HG02938 (cell line): Measurements from ENCODE around the gene SLC45A1.

Source experiments
- ATAC-seq: cut with Tn5 transposase; IDR thresholded peaks from one replicate; pipeline ENCODE4 v1.9.1; 2021; ENCODE audit warnings: mild to moderate bottlenecking, moderate library complexity; ENCODE audit not compliant: unreplicated experiment

SLC45A1 gene

DNA sequence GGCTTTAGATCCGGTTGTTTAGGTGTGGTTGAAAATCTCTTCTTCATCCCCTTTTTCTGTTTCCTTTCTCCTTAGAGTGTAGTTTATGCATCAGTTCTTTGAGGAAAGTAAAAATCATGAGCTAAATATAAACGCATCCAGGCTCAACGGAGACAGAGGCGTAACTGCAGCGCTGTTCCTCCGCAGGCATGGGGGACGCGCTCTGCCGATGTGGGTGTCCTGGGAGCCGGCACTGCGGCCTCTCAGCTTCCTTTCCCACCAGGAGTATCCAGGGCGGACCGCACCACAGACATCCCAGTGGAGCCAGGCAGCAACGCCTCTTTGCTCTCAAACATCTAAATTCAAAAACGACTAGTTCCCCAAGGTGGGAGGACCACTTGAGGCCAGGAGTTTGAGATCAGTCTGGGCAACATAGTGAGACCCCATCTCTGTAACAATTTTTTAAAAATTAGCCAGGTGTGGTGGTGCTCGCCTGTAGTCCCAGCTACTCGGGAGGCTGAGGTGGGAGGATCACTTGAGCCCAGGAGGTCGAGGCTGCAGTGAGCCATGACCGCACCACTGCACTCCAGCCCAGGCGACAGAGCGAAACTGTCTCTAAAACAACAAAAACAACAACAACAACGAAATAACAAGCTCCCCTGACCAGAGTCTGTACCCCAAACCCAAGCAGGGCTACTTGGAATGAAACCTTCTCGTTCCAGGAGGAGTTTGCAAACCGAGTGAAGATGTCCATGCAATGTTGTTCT lies 16.4 kb downstream of the SLC45A1 start:
- ATAC-seq, result no peak

DNA sequence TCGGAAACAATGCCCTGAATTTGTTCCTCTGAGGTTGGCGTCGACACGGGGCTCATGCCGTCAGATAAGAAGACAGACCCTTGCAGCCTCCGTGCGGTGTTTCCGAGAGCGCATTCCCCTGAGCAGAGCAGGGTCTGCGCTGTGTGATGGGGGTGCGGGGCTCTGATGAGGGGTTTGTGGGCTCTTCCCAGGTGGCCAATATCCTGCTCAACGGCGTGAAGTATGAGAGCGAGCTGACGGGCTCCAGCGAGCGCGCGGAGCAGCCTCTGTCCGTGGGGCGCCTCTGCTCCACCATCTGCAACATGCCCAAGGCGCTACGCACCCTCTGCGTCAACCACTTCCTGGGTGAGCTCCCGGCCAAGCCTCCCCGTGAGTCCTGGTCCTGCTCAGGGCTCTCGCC lies 17.3 kb downstream of the SLC45A1 start:
- ATAC-seq, result no peak

DNA sequence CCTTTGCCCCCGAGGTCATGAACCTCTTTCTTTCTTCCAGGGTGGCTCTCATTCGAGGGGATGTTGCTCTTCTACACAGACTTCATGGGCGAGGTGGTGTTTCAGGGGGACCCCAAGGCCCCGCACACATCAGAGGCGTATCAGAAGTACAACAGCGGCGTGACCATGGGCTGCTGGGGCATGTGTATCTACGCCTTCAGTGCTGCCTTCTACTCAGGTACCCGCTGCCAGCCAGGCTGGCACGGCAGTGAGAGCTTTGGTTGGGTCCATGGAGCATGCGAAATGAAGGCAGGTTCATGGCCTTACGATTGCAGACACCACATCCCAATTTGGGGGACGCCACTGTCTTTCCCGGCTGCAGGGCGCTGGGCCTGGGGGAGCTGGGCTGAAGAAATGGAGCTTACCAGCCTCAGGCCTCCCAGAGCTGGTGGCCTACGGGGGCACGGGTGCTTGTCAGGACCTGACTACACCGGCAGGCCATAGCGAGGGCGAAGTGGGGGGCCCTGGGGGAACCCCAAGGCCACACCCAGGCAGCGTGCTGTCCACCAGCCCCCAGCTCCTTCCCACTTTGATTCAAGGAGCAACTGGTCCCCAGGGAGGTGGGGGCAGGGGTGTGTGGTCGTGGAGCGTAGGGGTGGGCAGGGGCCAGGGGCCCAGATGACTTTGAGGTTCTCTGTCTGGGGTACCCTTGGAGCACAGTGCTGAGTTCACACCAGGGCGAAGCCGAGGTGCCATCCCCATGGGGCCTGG lies 20.0 kb downstream of the SLC45A1 start:
- no peak for ATAC-seq

DNA sequence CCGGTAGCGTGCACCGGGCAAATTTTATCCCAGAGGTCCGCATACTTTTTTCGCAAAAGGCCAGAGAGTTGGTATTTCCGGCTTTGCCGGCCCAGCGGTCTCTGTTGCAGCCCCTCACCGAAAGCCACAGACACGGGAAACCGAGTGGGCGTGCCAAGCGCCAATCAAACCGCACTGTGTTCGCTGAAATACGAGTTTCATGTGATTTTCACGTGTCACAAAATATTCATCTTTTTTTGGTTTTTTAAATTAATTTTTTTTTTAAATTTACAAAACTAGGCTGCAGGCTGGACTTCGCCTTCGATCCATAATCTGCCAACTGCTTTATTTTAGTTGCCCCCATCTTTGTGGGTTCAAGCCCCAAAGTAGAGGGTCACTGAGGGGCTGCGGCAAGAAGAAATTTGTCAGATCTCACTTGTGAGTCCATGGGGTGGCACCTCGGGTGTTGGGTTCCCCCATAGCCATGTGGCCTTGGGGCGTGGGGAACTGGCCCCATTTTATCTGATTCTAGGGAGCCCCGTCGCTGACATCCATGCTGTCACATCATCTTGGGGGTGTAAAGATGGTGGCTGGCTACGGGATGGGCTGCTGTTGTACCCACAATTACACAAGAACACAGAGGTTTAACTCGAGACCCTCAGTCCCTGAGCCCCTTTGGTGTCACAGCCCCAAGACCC lies 20.8 kb downstream of the SLC45A1 start:
- ATAC-seq, result no peak

DNA sequence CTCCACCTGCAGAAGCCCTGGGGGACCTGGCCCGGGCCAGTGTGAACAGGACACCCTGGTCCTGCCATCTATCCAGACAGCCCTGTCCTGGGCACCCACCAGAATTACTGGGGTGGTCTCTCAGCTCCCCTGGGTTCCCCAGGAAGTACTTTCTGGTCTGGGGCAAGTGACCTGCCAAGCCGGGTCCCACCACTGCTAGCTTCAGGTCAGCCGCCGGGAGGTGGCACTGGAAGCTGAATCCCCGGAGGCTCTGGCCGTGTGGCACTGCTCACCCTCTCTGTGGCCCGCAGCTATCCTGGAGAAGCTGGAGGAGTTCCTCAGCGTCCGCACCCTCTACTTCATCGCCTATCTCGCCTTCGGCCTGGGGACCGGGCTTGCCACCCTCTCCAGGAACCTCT lies 21.3 kb downstream of the SLC45A1 start:
- no peak for ATAC-seq

DNA sequence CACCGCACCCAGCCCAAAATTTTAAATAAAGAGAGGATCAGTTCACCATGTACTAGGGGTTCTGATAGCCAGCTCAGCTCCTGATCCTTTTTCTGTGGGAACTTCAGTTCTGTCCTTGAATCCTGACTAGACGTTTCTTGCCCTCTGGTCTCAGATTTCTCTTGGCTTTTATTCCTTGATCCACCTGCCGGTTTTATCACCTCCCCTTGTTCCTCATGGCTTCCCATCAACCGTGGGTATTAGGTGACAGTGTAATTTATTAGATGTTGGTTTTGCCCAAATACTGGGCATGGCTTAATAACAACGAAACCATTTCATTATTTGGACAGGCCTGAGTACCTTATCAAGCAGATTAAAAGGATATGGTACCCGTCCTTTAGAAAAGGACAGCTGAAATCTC lies 22.5 kb downstream of the SLC45A1 start:
- ATAC-seq, result no peak

DNA sequence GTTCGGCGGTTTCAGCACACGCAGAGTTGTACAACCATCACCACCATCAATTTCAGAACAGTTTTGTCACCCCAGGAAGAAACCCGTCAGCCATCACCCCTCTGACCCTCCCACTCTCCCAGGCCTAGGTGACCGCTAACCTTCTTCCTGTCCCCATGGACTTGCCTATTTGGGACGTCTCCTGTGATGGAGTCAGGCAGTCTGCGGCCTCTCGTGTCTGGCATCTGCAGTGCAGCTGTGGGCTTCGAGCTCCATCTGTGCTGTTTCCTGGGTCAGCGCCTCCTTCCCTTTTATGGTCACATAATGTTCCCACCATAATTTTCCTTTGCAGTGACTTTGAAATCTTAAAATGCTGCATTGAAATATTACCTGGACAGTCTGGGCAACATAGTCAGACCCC lies 24.4 kb downstream of the SLC45A1 start:
- no peak for ATAC-seq

DNA sequence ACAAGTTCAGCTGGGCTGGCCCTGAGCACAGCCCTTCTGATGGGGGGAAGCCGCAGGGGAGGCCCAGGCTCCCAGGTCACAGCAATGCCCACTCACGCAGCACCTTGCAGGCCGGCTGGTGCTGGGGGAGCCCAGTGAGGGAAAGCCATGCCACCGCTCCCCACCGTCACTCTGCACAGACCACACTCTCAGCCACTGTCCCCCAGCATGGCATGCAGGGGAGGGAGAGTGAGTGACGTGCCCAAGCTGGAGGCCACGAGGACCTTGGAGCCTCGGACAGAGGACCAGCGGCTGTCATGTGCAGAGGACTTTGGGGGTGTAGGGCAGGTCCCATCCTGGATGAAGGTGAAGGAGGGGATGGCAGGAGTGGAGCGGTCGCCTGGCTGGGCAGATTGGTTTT lies 25.1 kb downstream of the SLC45A1 start:
- no peak for ATAC-seq

DNA sequence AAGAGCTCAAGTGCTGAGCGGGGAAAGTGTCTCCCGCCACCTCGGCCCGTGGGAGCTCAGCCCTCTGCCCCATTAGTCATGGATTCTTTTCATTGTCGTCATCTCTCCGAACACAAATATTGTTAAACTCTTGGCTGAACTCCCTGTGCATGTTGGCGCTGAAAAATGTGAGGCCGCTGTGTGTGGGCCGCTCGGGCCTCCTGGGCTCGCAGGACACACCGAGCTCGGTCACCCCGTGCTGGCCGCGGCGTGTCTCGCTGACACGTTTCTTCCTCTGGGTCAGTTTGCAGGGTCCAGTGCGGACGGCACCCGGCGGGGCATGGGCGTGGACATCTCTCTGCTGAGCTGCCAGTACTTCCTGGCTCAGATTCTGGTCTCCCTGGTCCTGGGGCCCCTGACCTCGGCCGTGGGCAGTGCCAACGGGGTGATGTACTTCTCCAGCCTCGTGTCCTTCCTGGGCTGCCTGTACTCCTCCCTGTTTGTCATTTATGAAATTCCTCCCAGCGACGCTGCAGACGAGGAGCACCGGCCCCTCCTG lies 25.6 kb downstream of the SLC45A1 start:
- ATAC-seq, result no peak

DNA sequence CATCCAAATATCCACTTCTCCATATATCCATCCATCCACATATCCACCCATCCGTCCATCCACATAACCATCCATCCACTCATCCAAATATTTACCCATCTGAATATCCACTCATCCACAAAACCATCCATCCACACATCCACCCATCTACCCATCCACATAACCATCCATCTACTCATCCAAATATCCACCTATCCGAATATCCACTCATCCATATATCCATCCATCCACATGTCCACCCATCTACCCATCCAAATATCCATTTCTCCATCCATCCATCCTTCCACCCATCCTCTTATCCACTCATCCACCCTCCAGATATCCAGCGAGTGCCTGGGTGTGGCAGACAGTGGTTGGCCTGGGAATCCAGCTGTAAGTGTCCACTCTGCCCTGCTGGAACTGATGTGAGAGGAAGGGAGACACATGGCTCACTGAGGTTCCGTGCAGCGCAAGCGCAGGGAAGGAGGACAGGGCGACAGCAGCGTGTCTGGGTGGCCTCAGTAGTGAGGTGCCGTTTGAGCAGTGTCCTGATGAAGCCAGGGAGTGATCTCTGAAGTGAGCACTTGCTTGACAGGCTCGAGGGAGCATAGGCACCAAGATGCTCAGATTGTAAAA lies 27.1 kb downstream of the SLC45A1 start:
- ATAC-seq, result no peak

DNA sequence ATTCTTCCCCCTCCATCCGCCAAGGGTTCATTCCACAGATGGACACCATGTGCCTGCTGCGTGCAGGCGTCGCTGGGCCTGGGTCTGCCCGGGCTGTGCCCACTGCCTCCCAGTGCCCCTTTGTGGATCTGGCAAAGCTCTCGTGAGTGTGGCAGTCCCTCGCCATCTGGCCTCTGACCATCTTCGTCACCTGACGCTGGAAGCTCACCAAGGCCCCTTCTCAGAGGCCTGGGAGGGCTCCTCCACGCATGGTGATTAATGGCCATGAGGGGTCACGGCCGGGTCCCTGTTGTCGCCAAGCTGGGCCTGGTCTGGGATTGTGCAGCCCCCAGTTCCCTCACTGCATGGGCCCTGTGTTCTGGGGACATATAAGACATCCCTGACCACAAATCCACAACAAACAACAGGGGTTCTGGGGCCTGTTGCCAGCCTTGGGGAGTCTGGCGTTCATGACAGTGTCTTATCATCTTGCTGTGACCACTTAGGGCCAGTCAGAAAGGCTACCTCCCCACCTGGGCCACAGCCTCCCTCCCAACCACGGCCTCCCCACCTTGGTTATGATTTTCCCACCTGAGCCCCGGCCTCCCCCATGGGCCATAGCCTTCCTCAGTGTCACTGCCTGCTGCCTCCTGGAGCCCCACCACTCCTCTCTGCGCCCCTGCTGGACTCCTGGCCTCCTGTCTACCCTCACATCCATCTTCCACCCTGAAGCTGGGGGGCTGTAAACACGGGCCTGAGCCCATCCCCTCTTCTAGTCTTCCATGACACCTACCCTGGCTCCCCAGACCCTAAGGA lies 27.9 kb downstream of the SLC45A1 start:
- ATAC-seq, result no peak

DNA sequence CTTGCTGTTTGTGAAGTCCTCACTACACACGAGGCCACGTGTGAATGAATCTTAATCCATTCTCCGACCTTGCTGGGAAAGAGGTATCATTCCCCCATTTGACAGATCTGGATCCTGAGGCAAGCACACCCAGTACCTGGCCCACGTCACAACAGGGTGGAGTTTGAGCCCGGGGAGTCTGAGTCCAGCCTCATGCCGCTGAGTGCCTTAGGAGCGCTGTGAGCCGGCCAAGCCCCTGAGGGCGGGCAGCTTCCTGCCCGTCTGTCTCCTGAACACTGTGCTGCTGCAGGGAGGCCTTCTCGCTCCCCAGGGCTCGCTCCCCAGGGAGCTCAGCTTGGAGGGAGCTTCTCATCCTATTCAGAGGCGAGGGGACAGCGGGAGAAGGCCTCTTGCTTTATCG lies 29.7 kb downstream of the SLC45A1 start:
- ATAC-seq, result no peak

DNA sequence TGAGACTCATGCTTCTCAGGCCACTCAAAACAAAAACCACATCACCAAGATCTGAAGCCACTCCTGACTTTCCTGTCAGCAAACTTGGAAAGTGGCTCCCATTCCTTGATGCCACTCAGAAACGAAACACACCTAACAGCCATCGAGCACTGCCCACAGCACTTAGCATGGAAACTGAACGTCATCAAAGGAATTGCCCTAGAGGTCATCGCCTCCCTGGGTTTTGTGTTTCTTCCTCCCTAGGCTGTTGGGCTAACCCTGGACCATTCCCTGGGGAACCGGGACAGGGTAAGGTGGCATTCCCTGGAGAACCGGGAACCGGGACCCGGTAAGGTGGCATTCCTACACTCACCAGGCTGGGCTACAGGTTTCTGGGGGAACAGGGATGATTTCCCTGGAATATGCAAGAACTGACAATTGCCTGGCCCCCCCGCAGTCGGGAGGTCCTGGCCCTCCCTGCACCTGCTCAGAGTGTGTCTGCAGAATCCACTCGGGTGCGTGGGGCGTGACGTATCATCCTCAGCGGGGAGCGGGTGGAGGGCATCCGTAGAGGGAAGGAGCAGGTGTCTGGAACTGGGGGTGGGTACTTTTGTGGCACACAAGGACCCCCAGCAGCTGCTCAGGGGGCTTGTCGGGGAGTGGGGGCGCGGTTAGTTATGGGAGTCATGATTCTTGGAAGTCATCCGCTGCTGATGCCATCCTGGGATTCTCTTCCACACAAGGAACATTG lies 30.3 kb downstream of the SLC45A1 start:
- no peak for ATAC-seq

DNA sequence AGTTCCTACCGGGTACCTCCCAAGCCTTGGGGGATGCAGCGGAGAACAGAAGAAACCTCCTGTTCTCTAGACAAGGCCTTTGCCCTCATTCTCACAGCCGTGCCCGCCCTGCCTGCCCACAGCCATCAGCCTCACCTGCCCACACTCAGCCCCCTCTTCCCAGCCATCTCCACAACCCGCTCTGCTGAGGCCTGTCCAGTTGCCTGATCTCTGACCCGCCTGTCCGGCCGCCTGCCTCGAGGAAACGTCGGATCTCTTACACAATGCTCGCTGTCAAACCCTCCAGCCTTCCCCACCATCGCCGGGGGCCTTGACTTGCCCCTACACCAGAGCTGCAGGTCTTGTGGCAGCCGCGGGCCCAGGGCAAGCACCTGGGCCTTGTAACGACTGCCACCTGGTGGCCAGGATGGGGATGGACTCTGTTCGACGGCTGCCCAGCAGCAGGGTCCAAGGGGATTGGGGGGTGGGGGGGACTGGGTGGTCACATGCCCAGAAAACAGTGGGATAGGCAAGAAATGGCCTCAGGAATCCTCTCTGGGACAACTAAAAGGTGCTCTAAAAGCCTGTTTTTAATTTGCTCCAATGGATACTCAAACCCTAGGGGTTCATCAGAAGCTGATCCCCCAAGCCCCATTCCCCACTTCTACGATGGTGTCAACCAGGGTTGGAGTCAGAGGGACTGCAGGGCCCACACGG lies 31.0 kb downstream of the SLC45A1 start:
- no peak for ATAC-seq

DNA sequence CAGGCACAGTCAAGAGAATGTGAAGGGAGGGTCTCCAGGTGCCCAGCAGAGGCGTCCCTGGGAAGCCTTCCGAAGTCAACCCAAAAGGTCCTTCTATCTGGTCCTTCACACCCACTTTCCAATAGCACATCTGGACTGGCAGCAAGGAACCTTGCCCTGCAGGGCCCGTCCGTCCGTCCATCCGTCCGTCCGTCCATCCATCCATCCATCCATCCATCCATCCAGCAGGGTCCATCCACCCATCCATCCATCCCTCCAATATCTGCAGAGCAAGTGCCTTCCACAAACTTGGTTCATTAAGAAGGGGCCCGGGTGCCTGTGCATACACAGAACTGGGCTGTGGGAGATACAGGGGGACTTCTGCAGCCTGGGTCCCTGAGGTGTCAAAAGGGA lies 31.6 kb downstream of the SLC45A1 start:
- ATAC-seq, result no peak

DNA sequence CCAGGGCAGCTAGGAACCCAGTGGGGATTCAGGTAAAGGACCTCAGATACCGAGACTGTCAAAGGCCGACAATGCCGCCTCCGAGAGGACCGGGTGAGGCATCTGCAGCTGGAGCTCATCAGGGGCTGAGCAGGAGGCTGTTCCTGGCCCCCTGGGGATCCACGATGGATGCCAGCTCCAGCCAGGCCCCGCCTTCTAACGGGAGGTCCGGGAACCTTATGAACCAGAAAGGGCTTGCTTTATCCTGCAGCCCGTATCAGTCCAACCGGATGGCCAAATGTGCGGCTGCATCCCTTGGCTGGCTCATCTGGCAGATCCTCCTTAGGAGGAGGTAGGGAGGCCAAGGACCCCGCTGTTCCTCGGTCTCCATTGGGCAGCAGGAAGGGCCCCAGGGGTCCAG lies 32.0 kb downstream of the SLC45A1 start:
- no peak for ATAC-seq

DNA sequence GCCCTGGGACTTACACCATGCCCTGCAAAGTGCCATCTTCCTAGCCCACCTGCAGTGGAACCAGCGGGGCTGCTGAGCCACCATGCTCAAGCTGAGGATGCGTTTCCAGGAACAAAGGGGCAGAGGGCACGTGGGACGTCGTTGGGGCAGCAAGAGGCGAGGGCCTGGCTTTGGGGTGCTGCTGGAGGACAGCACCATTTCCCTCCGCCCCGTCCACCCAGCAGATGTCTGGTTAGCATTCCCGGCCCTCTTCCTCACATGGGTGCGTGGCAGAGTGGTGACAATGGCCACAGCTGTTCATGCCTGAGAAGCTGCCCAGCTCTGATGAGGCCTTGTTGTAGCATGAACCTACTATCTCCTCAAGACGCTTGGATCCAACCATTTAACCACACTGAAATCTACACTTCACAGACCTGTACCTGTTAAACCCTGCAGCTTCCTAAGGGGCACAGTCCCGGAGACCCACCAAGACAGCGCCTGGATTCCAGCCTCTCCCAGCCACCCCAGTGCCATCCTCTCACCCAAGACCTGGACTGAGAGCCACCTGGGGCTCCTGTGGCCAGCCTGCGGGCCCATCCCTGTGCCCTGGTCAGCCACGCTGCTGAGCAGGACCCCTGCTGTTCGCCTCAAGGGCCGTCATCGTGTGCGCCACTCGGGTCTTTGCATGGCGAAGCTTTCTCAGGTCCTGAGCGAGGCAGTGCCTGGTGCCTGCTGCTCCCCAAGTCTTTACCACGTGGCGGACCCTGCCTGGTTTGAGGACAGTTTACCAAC lies 33.2 kb downstream of the SLC45A1 start:
- ATAC-seq, result no peak

DNA sequence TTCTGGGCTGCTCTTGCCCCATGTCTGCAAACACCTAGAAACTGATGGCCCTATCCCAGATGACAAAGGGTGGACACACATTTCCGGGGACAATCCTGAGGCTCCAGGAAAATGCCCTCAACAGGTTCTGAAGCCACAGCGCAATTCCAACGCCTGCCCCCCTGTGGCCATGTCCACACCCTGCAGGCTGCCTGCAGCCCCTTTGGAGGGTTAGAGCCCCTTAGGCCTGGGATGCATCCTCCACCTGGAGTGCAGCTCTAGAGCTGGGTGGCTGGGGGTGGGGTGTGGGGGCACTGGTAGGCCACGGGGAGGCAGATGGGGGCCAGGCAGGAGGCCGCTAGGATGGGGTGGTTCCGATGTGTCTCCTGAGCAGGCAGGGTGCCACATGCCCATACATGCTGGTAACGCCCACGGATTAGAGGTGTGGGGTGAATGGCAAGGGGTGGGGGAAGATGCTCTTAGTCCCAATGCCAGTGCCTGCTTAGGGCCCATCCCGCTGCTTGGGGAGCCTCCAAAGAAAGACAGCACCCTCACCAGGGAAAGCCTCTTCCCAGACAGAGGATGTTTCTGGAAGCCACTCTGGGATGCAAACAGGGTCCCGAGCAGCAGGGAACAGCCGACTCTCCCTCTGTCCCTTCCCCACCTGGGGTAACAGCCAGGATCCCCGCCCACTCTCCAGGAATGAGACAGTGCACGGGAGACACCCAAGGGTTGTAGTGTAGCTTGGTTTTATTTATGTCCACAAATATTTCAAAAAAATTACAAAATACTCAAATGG lies 34.0 kb downstream of the SLC45A1 start:
- ATAC-seq, result no peak
